Heart right ventricle (tissue), 16 donors: Measurements from ENCODE around the gene RAB7A. TPM values are rescaled to one million over a fixed set of nuclear protein-coding genes. Genes with fewer than 3 reads are reported as not detected.

Source experiments
- ATAC-seq, 8 donors: fragments of 200-7000 bp; cut with Tn5 transposase; one replicate each; pipeline ENCODE4 v1.9.1; 2020; ENCODE audit warnings: mild to moderate bottlenecking in 8 of 8, moderate library complexity in 8 of 8, moderate number of reproducible peaks in 1 of 8
- DNase-seq, 2 donors: peaks; one replicate each; pipeline ENCODE4 v3.0.0-alpha.2; 2020
- H3K27ac ChIP-seq, 10 donors: fragments of 200-600 bp; sonication (generic) in 2 of 10; one replicate each; pipeline versions ENCODE4 v1.5.0 to v1.8.0; 2020 to 2022; ENCODE audit warnings: mild to moderate bottlenecking in 3 of 10
- H3K27me3 ChIP-seq, 7 donors: fragments of 200-600 bp; one replicate each; pipeline ENCODE4 v1.8.0; 2021 to 2022; ENCODE audit warnings: mild to moderate bottlenecking in 2 of 7
- H3K36me3 ChIP-seq, 9 donors: fragments of 200-600 bp; sonication (generic) in 1 of 9; one replicate each; pipeline versions ENCODE4 v1.5.0 to v1.8.0; 2020 to 2022; ENCODE audit warnings: mild to moderate bottlenecking in 2 of 9
- H3K4me1 ChIP-seq, 9 donors: fragments of 200-600 bp; sonication (generic) in 1 of 9; one replicate each; pipeline versions ENCODE4 v1.5.0 to v1.8.0; 2020 to 2022; ENCODE audit warnings: mild to moderate bottlenecking in 4 of 9
- H3K4me3 ChIP-seq, 10 donors: fragments of 200-600 bp; sonication (generic) in 2 of 10; one replicate each; pipeline versions ENCODE4 v1.5.0 to v1.8.0; 2020 to 2022; ENCODE audit warnings: mild to moderate bottlenecking in 7 of 10, moderate library complexity in 2 of 10
- H3K9me3 ChIP-seq, 11 donors: fragments of 200-600 bp in 10 of 11; sonication (generic) in 2 of 11; one replicate each; pipeline versions ENCODE4 v1.5.0 to v1.8.0; 2013 to 2022; ENCODE audit warnings: mild to moderate bottlenecking in 2 of 11, control low read depth in 1 of 11, moderate library complexity in 1 of 11
- WGBS, 2 donors: extraction: QIAGEN DNeasy Blood & Tissue Kit; methylation state at CpG; one replicate each; pipeline ENCODE4 v1.1.7; 2013; ENCODE audit warnings: inconsistent platforms in 1 of 2; 5-methylcytosine and 5-hydroxymethylcytosine counted together
- intact Hi-C, 10 donors: fragments of 100-400 bp; cut with DNase I; formaldehyde crosslinking; loops; one replicate each; pipeline versions ENCODE4 v1.11.1 to v1.14.2; 2022
- polyA plus RNA-seq, 2 donors: library from polyadenylated mRNA; stranded (reverse); fragments of 200-250 nt; gene quantifications; one replicate each; pipeline ENCODE4 v1.2.3, GENCODE V29; 2013
- total RNA-seq, 10 donors: library from RNA; stranded (reverse); fragmentation: NEBNext Ultra II Directional in 3 of 10; extraction: Animal tissue kit (Norgen Biotek cat#: 25700) in 3 of 10; gene quantifications; one replicate each; pipeline versions ENCODE4 v1.2.1 to v1.2.4, GENCODE V29; 2021 to 2023
- TF ChIP-seq, protein P1 (sequence below), 9 donors: fragments of 200-600 bp; sonication (generic) in 2 of 9; IDR thresholded peaks; one replicate each; pipeline versions ENCODE4 v1.5.0 to v1.8.0; 2021 to 2022; ENCODE audit warnings: antibody characterized with exemption in 9 of 9, mild to moderate bottlenecking in 5 of 9, moderate library complexity in 1 of 9
- donor health status: Arrhythmogenic right ventricular cardiomyopathy.
- donor health status: ischemic (EF 13 %, LVEDD 7.1; RV severe dilation, severe dysfunction).
- donor health status: healthy with polysubstance abuse.
- donor health status: DM: no; HTN: yes; CAD: no.
- donor health status: DM: no; HTN: no; CAD: no.
- donor health status: ischemic (EF 25% LVEDD 6.9; RV normal size, moderate dysfunction).
- donor health status: ischemic (EF 25% LVEDD 5.7; RV mildly dilated, moderate dysfunction).
- donor health status: healthy.
- donor health status: DM: yes; HTN: yes; CAD: no.
- donor health status: Ischemic cardiomyopathy.
- donor health status: ischemic (EF 35%, LVEDD 5.7; RV mildly dilated, moderate dysfunction).
- donor health status: nonischemic (EF 11% LVEDD 7.7; RV severe dilation, severe dysfunction).
- donor health status: DM: yes; HTN: yes; CAD: no.
- donor health status: PGD.
- donor health status: ischemic (EF 29% LVEDD 5.4; RV normal size, mild dysfunction).
- donor health status: nonischemic (EF 23%, LVEDD 6.1; RV moderate dilation, normal function).

RAB7A gene
- total and polyA plus RNA-seq, 12 donors: 161 to 348 (median 296) TPM

- intact Hi-C loops: loop anchor here in 1 of 10 donors (10.0 kb wide), 1 partner anchor 139 kb away; no protein-coding TSS in a partner anchor
- H3K27me3 ChIP-seq: no peaks in the 10 kb centered on the region
- H3K9me3 ChIP-seq: peaks cover 0 to 40% (median 21%) of the 10 kb centered on the region in 11 donors
- DNase-seq (no peak), ATAC-seq (no peak)
- H3K4me3 ChIP-seq: no peak overlapping the region
- TF ChIP-seq, protein P1, sequence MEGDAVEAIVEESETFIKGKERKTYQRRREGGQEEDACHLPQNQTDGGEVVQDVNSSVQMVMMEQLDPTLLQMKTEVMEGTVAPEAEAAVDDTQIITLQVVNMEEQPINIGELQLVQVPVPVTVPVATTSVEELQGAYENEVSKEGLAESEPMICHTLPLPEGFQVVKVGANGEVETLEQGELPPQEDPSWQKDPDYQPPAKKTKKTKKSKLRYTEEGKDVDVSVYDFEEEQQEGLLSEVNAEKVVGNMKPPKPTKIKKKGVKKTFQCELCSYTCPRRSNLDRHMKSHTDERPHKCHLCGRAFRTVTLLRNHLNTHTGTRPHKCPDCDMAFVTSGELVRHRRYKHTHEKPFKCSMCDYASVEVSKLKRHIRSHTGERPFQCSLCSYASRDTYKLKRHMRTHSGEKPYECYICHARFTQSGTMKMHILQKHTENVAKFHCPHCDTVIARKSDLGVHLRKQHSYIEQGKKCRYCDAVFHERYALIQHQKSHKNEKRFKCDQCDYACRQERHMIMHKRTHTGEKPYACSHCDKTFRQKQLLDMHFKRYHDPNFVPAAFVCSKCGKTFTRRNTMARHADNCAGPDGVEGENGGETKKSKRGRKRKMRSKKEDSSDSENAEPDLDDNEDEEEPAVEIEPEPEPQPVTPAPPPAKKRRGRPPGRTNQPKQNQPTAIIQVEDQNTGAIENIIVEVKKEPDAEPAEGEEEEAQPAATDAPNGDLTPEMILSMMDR (IDR thresholded peaks at IDR 0.05): no peak
- peaks cover 0 to 15% (median 0%) of the 10 kb centered on the region in 9 donors for H3K4me1 ChIP-seq
- 88 to 95% methylated on average over 5 of the region's 5 CpGs for WGBS, 2 donors
- no peaks in the 10 kb centered on the region for H3K36me3 ChIP-seq
- peak overlapping the region in 1 of 10 donors; percentile 60 for H3K27ac ChIP-seq
Measured at GRCh38 chr3:128853826-128854225, 127.8 kb downstream of the RAB7A start.

DNA sequence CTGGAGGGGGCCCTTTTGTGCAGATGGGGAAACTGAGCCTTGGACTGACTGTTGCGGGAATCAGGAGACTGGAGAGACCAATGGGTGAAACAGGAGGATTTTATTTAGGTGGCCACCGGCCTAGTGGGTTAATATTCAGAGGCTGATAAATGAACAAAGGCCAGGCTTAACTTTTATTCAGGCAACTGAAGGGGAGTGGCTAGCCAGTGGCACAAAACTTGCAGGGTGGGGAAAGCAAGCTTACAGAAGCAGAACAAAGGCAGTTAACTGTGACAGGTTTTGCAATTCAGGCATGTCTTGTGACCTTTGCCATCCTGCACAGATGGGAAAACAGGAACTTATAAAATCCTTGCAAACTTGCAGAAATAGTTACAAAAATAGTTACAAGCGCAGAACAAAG is 128.5 kb downstream of the RAB7A start:
- no peak overlapping the region for H3K4me3 ChIP-seq
- DNase-seq (no peak), ATAC-seq (no peak)
- TF ChIP-seq, protein P1 (IDR thresholded peaks at IDR 0.05): no peak
- H3K36me3 ChIP-seq: no peaks in the 10 kb centered on the region
- H3K27me3 ChIP-seq: no peaks in the 10 kb centered on the region
- intact Hi-C loops: loop anchor here in 1 of 10 donors (10.0 kb wide), 1 partner anchor 140 kb away; no protein-coding TSS in a partner anchor
- H3K9me3 ChIP-seq: peaks cover 0 to 46% (median 27%) of the 10 kb centered on the region in 11 donors
- 74 to 82% methylated on average over 3 of the region's 3 CpGs for WGBS, 2 donors
- peaks cover 0 to 15% (median 0%) of the 10 kb centered on the region in 9 donors for H3K4me1 ChIP-seq
- H3K27ac ChIP-seq: peak overlapping the region in 1 of 10 donors; percentile 60

DNA sequence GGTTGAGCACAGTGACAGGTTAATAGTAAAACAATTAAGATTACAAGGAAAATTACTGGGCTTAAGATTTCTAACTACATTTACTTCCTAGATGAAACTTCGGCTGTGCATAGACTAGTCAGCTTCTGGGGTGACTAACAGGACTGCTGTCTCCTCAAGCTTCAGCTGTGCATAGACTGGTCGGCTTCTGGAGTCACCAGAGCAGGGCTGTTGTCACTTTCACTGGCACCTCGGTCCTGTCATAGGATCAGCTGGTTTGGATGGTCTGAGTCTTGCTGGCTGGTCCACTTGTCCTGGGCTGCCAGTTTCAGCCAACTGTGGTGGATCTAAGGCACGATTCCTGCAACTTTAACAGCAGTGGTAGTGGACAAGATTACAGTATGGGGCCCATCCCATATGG is 129.6 kb downstream of the RAB7A start:
- Histone ChIP-seq H3K27me3 (no peaks in the 10 kb centered on the region), H3K4me1 (peaks cover 0 to 15% (median 0%) of the 10 kb centered on the region in 9 donors), H3K4me3 (no peak overlapping the region), H3K27ac (peak overlapping the region in 1 of 10 donors; percentile 21), H3K9me3 (peaks cover 0 to 57% (median 35%) of the 10 kb centered on the region in 11 donors), H3K36me3 (no peaks in the 10 kb centered on the region)
- ATAC-seq (peak; percentile 40 to 91 (median 74)), DNase-seq (no peak)
- TF ChIP-seq, protein P1 (IDR thresholded peaks at IDR 0.05): no peak
- intact Hi-C loops: loop anchor here in 1 of 10 donors (10.0 kb wide), 1 partner anchor 141 kb away; no protein-coding TSS in a partner anchor
- WGBS, 2 donors: 46% methylated on average over 4 of the region's 4 CpGs

GRCh38 chr3:128858167-128858566 is 132.2 kb downstream of the RAB7A start:
- peaks cover 0 to 15% (median 0%) of the 10 kb centered on the region in 9 donors for H3K4me1 ChIP-seq
- H3K4me3 ChIP-seq: no peak overlapping the region
- intact Hi-C loops: loop anchor here in 1 of 10 donors (10.0 kb wide), 1 partner anchor 143 kb away; no protein-coding TSS in a partner anchor
- no peak for ATAC-seq
- peaks cover 0 to 68% (median 35%) of the 10 kb centered on the region in 11 donors for H3K9me3 ChIP-seq
- no peak overlapping the region for H3K27ac ChIP-seq
- no peaks in the 10 kb centered on the region for H3K27me3 ChIP-seq
- TF ChIP-seq, protein P1 (IDR thresholded peaks at IDR 0.05): no peak
- no peak for DNase-seq
- H3K36me3 ChIP-seq: no peaks in the 10 kb centered on the region
- 86 to 96% methylated on average over 3 of the region's 3 CpGs for WGBS, 2 donors
